ENCODE data around the gene MARCHF10.

MARCHF10 gene

DNA sequence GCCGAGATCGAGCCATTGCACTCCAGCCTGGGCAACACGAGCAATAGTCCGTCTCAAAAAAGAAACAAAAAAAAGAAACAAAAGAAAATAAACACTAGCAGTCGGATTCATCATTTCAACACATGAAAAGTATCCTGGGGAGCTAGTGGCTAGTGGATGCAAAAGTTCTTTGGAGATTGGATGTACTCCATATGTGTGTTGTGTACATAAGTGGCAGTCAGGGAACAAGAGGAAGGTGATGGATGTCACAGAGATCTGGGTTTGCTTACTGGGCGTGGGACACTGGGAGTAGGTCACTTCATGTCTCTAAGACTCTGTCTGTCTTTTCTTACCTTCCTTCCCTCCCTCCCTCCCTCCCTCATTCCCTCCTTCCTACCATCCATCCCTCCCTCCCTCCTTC is 145.3 kb downstream of the MARCHF10 start:
- no peak for DNase-seq (ENCODE audit: low read depth)
- TF ChIP-seq, protein P1, sequence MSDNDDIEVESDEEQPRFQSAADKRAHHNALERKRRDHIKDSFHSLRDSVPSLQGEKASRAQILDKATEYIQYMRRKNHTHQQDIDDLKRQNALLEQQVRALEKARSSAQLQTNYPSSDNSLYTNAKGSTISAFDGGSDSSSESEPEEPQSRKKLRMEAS (IDR thresholded peaks at IDR 0.05; ENCODE audit: low read depth, low read length) = no peak
- TF ChIP-seq MYC (IDR thresholded peaks at IDR 0.05; ENCODE audit: low read depth, low read length) (no peak), POLR2A (IDR thresholded peaks at IDR 0.05; ENCODE audit: extremely low read depth, insufficient read length) (no peak)
- TF ChIP-seq, protein P2, sequence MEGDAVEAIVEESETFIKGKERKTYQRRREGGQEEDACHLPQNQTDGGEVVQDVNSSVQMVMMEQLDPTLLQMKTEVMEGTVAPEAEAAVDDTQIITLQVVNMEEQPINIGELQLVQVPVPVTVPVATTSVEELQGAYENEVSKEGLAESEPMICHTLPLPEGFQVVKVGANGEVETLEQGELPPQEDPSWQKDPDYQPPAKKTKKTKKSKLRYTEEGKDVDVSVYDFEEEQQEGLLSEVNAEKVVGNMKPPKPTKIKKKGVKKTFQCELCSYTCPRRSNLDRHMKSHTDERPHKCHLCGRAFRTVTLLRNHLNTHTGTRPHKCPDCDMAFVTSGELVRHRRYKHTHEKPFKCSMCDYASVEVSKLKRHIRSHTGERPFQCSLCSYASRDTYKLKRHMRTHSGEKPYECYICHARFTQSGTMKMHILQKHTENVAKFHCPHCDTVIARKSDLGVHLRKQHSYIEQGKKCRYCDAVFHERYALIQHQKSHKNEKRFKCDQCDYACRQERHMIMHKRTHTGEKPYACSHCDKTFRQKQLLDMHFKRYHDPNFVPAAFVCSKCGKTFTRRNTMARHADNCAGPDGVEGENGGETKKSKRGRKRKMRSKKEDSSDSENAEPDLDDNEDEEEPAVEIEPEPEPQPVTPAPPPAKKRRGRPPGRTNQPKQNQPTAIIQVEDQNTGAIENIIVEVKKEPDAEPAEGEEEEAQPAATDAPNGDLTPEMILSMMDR (IDR thresholded peaks at IDR 0.05; ENCODE audit: low read depth, low read length) = no peak
- H3K4me3 ChIP-seq (ENCODE audit: low read depth, low read length) = no peak overlapping the region

DNA sequence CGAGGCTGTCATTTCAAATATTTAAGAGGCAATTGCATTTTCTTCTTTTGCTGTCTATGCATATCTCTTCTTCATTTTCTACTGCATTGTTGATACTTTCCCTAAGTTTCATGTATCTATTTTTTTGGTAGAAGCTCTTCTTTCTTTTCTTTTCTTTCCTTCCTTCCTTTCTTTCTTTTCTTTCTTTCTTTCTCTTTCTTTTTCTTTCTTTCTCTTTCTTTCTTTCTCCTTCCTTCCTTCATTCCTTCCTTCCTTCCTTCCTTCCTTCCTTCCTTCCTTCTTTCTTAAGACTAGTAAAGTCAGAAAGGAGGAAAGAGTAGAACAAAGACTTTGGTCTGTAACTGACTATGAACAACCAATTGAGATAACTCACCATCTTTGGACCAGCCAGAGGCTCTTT is 146.8 kb downstream of the MARCHF10 start:
- H3K4me3 ChIP-seq (ENCODE audit: low read depth, low read length) = no peak overlapping the region
- DNase-seq (ENCODE audit: low read depth) = no peak
- TF ChIP-seq, protein P1 (IDR thresholded peaks at IDR 0.05; ENCODE audit: low read depth, low read length) = no peak
- TF ChIP-seq, protein P2 (IDR thresholded peaks at IDR 0.05; ENCODE audit: low read depth, low read length) = no peak

DNA sequence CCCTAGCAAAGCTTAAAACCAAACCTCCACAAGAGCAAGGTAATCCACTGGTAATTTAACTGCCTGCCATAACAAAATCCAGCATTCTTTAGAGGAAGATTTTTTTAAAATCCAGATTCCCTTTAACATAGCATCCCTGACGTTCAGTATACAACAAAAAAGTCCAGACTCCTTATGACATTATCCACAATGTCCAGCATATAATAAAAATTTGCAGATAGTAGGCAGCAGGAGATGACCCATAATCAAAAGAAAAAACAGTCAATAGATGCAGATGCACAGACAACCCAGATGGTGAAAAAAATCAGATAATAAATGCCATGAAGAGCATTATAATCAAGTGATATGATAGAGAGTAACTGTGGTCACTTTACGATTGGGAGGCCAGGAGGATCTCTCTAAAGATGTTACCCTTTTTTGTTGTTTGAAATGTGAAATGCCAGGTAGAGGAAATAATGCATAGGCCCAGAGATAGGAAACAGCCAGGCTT is 147.4 kb downstream of the MARCHF10 start:
- TF ChIP-seq, protein P1 (IDR thresholded peaks at IDR 0.05; ENCODE audit: low read depth, low read length) = no peak
- no peak for TF ChIP-seq MYC (IDR thresholded peaks at IDR 0.05; ENCODE audit: low read depth, low read length)
- no peak for TF ChIP-seq POLR2A (IDR thresholded peaks at IDR 0.05; ENCODE audit: extremely low read depth, insufficient read length)
- TF ChIP-seq, protein P2 (IDR thresholded peaks at IDR 0.05; ENCODE audit: low read depth, low read length) = no peak
- H3K4me3 ChIP-seq (ENCODE audit: low read depth, low read length) = no peak overlapping the region
- DNase-seq (ENCODE audit: low read depth) = no peak

DNA sequence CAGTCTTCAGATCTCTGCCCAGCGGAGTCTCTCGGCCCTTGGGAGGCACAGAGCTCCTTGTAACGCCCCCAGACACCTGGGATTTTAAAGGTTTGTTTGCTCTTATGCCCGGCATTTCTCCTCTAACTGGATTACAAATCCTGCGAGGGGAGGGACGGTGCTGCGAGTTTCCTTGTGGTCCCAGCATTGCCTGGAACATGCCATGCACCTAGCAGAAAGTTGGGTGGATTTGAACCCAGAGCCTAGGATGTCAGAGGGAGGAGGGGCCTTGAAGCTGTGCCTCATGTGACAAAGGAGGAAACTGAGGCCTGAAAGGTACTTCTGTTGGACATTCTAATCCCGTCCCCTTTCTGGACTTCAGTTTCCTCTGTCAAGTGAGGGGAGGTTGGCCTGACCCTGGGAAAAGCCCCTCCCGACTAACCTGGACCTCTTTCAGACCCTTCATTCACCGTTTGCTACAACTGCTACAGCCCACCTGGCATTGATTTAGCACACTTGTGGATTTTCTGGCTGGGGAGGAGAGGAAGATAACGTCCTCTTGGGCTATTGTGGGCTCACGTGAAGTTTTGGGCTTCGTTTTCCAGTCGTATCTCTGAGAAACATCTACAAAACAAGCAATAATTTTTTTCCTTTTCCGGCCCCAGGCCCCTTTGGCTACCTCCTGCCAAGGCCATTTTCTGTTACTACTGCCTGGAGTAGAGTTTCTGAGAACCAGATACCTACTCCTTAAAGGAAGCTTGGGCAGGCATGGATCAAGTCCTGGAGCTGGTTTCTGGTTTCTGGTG is 149.8 kb downstream of the MARCHF10 start:
- TF ChIP-seq POLR2A (IDR thresholded peaks at IDR 0.05; ENCODE audit: extremely low read depth, insufficient read length) (no peak), MYC (IDR thresholded peaks at IDR 0.05; ENCODE audit: low read depth, low read length) (no peak)
- TF ChIP-seq, protein P1 (IDR thresholded peaks at IDR 0.05; ENCODE audit: low read depth, low read length) = no peak
- TF ChIP-seq, protein P2 (IDR thresholded peaks at IDR 0.05; ENCODE audit: low read depth, low read length) = no peak
- no peak for DNase-seq (ENCODE audit: low read depth)
- no peak overlapping the region for H3K4me3 ChIP-seq (ENCODE audit: low read depth, low read length)

DNA sequence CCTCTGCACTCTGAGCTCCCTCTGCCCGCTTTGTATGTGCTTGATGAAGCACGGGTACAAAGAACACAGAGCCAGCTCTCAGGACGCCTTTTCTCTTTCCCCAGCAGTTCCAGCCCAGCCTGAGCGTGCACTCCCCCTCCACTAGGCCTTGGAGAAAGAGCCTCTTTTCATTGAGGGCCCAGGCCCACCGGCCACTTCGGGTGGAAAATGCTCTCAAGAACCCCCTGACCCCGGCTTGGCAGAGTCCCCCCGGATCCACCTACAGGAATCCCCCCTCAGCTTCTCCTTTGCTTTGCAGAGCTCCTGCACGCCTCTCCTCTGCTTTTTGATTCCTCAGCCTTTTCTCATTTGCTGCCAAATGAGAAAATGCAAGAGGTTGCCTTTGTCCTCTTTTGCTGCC is 150.4 kb downstream of the MARCHF10 start:
- H3K4me3 ChIP-seq (ENCODE audit: low read depth, low read length) = no peak overlapping the region
- TF ChIP-seq, protein P1 (IDR thresholded peaks at IDR 0.05; ENCODE audit: low read depth, low read length) = no peak
- no peak for TF ChIP-seq POLR2A (IDR thresholded peaks at IDR 0.05; ENCODE audit: extremely low read depth, insufficient read length)
- no peak for TF ChIP-seq MYC (IDR thresholded peaks at IDR 0.05; ENCODE audit: low read depth, low read length)
- DNase-seq (ENCODE audit: low read depth) = no peak

DNA sequence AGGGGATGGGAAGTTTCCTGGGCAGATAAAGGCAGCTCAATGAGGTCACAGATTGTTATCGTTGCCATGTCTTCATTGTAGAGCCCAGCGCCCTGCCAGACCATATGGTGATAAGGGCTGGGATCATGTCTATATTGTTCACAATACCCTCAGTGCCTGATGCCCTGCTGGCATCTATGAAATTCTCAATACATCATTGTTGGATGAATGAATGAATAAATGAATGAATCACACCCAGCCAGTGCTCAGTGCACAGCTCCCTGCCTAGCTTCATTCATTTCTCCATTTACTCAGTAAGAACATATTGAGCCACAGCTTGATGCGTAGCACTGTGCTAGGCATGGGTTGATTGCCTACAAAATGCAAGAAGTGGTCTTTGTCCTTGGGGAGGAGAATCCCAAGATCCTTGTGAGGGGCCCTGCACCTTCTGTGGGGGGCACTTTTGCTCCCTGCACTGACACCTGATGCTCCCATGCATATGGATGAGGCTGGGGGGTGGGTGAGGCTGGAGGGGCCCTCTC is 150.9 kb downstream of the MARCHF10 start:
- no peak for DNase-seq (ENCODE audit: low read depth)
- no peak overlapping the region for H3K4me3 ChIP-seq (ENCODE audit: low read depth, low read length)
- TF ChIP-seq MYC (IDR thresholded peaks at IDR 0.05; ENCODE audit: low read depth, low read length) = no peak
- TF ChIP-seq, protein P1 (IDR thresholded peaks at IDR 0.05; ENCODE audit: low read depth, low read length) = no peak
- no peak for TF ChIP-seq POLR2A (IDR thresholded peaks at IDR 0.05; ENCODE audit: extremely low read depth, insufficient read length)
- TF ChIP-seq, protein P2 (IDR thresholded peaks at IDR 0.05; ENCODE audit: low read depth, low read length) = no peak

All from NB4 (cell line).